Lung (tissue), 12 donors: Measurements from ENCODE around the gene ITPK1. TPM values are rescaled to one million over a fixed set of nuclear protein-coding genes. Genes with fewer than 3 reads are reported as not detected.
A peak's percentile ranks its signal among the peaks of the same experiment; 100 is the strongest.

Experiments
- ATAC-seq: fragments of 200-7000 bp; cut with Tn5 transposase; one replicate; pipeline ENCODE4 v1.9.1; 2020; ENCODE audit warnings: moderate number of reproducible peaks; ENCODE audit not compliant: insufficient read depth, low FRiP score
- DNase-seq, 3 donors: peaks; one replicate each; pipeline ENCODE4 v3.0.0-alpha.2; 2013 to 2017
- H3K27ac ChIP-seq, 2 donors: one replicate each; pipeline ENCODE4 v1.5.1; 2013; ENCODE audit warnings: mild to moderate bottlenecking in 2 of 2, moderate library complexity in 2 of 2, control low read depth in 1 of 2, inconsistent platforms in 1 of 2, low read depth in 1 of 2, low read length in 1 of 2
- H3K27me3 ChIP-seq, 3 donors: one replicate each; pipeline ENCODE4 v1.5.1; 2013; ENCODE audit warnings: low read length in 2 of 3; ENCODE audit not compliant: control insufficient read depth in 3 of 3, insufficient read depth in 3 of 3
- H3K36me3 ChIP-seq, 4 donors: one replicate each; pipeline ENCODE4 v1.5.1; 2013; ENCODE audit warnings: low read length in 4 of 4, mild to moderate bottlenecking in 1 of 4, moderate library complexity in 1 of 4; ENCODE audit not compliant: control insufficient read depth in 4 of 4, insufficient read depth in 4 of 4
- H3K4me1 ChIP-seq, 5 donors: one replicate each; pipeline ENCODE4 v1.5.1; 2013; ENCODE audit warnings: low read length in 5 of 5, mild to moderate bottlenecking in 2 of 5, moderate library complexity in 1 of 5; ENCODE audit not compliant: control insufficient read depth in 5 of 5, insufficient read depth in 5 of 5
- H3K4me3 ChIP-seq: one replicate; pipeline ENCODE4 v1.5.1; 2013; ENCODE audit warnings: mild to moderate bottlenecking, control low read depth, moderate library complexity
- H3K9ac ChIP-seq, 2 donors: one replicate each; pipeline ENCODE4 v1.5.1; 2013; ENCODE audit warnings: low read length in 2 of 2, control low read depth in 1 of 2; ENCODE audit not compliant: insufficient read depth in 1 of 2
- H3K9me3 ChIP-seq, 4 donors: one replicate each; pipeline ENCODE4 v1.5.1; 2013; ENCODE audit warnings: low read length in 3 of 4, mild to moderate bottlenecking in 1 of 4, moderate library complexity in 1 of 4; ENCODE audit not compliant: control insufficient read depth in 4 of 4, insufficient read depth in 3 of 4
- WGBS, 2 donors: extraction: QIAGEN DNeasy Blood & Tissue Kit; methylation state at CpG; one replicate each; pipeline ENCODE4 v1.1.7; 2013; 5-methylcytosine and 5-hydroxymethylcytosine counted together
- polyA plus RNA-seq, 2 donors: library from polyadenylated mRNA; stranded (reverse); fragments of 200-250 nt; gene quantifications; one replicate each; pipeline ENCODE4 v1.2.1, GENCODE V29; 2013
- total RNA-seq, 2 donors: library from RNA; depleted of rRNA in 1 of 2; stranded (reverse); fragments of >200 nt in 1 of 2; gene quantifications; one replicate each; pipeline ENCODE4 v1.2.1, GENCODE V29; 2014 to 2021
- TF ChIP-seq, protein P1 (sequence below): IDR thresholded peaks from 2 replicates; pipeline ENCODE4 v1.5.1; 2012; ENCODE audit warnings: mild to moderate bottlenecking; ENCODE audit errors: control extremely low read depth, extremely low read depth
- donor health status: control.
- donor health status: control.
- donor health status: Bipolar disorder and iron deficiency.
- donor health status: healthy.
- donor health status: DM: yes; HTN: yes; CAD: no.

Gene ITPK1
- total and polyA plus RNA-seq, 4 donors, result 17.5 to 99.4 (median 45.3) TPM

GRCh38 chr14:93042968-93043940 is 72.5 kb downstream of the ITPK1 start:
- peak overlapping the region; percentile 76 to 94 for H3K27ac ChIP-seq
- no peaks in the 10 kb centered on the region for H3K9me3 ChIP-seq
- H3K36me3 ChIP-seq, result no peaks in the 10 kb centered on the region
- no peak overlapping the region for H3K9ac ChIP-seq
- H3K4me1 ChIP-seq, result peaks cover 0 to 64% (median 14%) of the 10 kb centered on the region in 5 donors
- ATAC-seq, result peak; percentile 75
- H3K4me3 ChIP-seq, result no peak overlapping the region
- WGBS, 2 donors, result 51 to 65% methylated on average over 13 of the region's 13 CpGs
- peak; percentile 29 to 63 (median 60) for DNase-seq
- TF ChIP-seq, protein P1, sequence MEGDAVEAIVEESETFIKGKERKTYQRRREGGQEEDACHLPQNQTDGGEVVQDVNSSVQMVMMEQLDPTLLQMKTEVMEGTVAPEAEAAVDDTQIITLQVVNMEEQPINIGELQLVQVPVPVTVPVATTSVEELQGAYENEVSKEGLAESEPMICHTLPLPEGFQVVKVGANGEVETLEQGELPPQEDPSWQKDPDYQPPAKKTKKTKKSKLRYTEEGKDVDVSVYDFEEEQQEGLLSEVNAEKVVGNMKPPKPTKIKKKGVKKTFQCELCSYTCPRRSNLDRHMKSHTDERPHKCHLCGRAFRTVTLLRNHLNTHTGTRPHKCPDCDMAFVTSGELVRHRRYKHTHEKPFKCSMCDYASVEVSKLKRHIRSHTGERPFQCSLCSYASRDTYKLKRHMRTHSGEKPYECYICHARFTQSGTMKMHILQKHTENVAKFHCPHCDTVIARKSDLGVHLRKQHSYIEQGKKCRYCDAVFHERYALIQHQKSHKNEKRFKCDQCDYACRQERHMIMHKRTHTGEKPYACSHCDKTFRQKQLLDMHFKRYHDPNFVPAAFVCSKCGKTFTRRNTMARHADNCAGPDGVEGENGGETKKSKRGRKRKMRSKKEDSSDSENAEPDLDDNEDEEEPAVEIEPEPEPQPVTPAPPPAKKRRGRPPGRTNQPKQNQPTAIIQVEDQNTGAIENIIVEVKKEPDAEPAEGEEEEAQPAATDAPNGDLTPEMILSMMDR, result no peak
- no peaks in the 10 kb centered on the region for H3K27me3 ChIP-seq

- WGBS, 2 donors, result 93 to 100% methylated on average over 3 of the region's 3 CpGs
Observed at GRCh38 chr14:93041830-93042229, 73.9 kb downstream of the ITPK1 start.

GRCh38 chr14:93040982-93041381 is 74.7 kb downstream of the ITPK1 start:
- no peak for ATAC-seq
- DNase-seq, result no peak
- TF ChIP-seq, protein P1, result no peak
- Histone ChIP-seq H3K9ac (no peak overlapping the region), H3K27me3 (no peaks in the 10 kb centered on the region), H3K4me3 (no peak overlapping the region), H3K4me1 (peaks cover 0 to 57% (median 23%) of the 10 kb centered on the region in 5 donors), H3K27ac (peak overlapping the region; percentile 82 to 86), H3K36me3 (no peaks in the 10 kb centered on the region), H3K9me3 (no peaks in the 10 kb centered on the region)
- 91 to 94% methylated on average over 5 of the region's 5 CpGs for WGBS, 2 donors

More at GRCh38 chr14:93041830-93042229, 73.9 kb downstream of the ITPK1 start:
- TF ChIP-seq, protein P1, result no peak
- Histone ChIP-seq H3K27ac (peak overlapping the region; percentile 63 to 86), H3K9ac (no peak overlapping the region), H3K4me3 (no peak overlapping the region), H3K27me3 (no peaks in the 10 kb centered on the region), H3K9me3 (no peaks in the 10 kb centered on the region), H3K4me1 (peaks cover 0 to 60% (median 21%) of the 10 kb centered on the region in 5 donors), H3K36me3 (no peaks in the 10 kb centered on the region)
- no peak for DNase-seq
- no peak for ATAC-seq
